ENCODE data around the gene DYNC1I1. TPM values are rescaled to one million over a fixed set of nuclear protein-coding genes. Genes with fewer than 3 reads are reported as not detected.

DYNC1I1 gene
- polyA plus RNA-seq, 1 experiment = 0.11 TPM

- Histone ChIP-seq H3K27me3 (ENCODE audit: control insufficient read depth, insufficient read depth, low read length) (peaks cover 4% of the 10 kb centered on the region; the same call in 1 of the 2 replicates), H3K4me3 (ENCODE audit: low read depth, low read length) (no peak overlapping the region), H3K36me3 (ENCODE audit: control insufficient read depth, insufficient read depth, low read length) (no peaks in the 10 kb centered on the region)
- POLR2A ChIA-PET = no interaction called here
- DNase-seq (ENCODE audit: low read depth) = no peak
- CTCF ChIA-PET = no interaction called here
- no peak for TF ChIP-seq CTCF (IDR thresholded peaks at IDR 0.05; ENCODE audit: insufficient read depth, low read depth, low read length)
These were observed 4.3 kb downstream of the DYNC1I1 start for GRCh38 chr7:95776561-95777185.

GRCh38 chr7:95777269-95777668 is 4.9 kb downstream of the DYNC1I1 start:
- ChIA-PET CTCF (no interaction called here), POLR2A (no interaction called here)
- TF ChIP-seq CTCF (IDR thresholded peaks at IDR 0.05; ENCODE audit: insufficient read depth, low read depth, low read length) = no peak
- Histone ChIP-seq H3K27me3 (ENCODE audit: control insufficient read depth, insufficient read depth, low read length) (peaks cover 4% of the 10 kb centered on the region; the same call in 1 of the 2 replicates), H3K4me3 (ENCODE audit: low read depth, low read length) (no peak overlapping the region), H3K36me3 (ENCODE audit: control insufficient read depth, insufficient read depth, low read length) (no peaks in the 10 kb centered on the region)
- DNase-seq (ENCODE audit: low read depth) = no peak

GRCh38 chr7:95780665-95781064 is 8.3 kb downstream of the DYNC1I1 start:
- POLR2A ChIA-PET = no interaction called here
- H3K4me3 ChIP-seq (ENCODE audit: low read depth, low read length) = no peak overlapping the region
- CTCF ChIA-PET = interaction anchor here (0.6 kb wide), 1 partner anchor 255 kb away, joined by 5 read pairs; no protein-coding TSS in a partner anchor
- TF ChIP-seq CTCF (IDR thresholded peaks at IDR 0.05; ENCODE audit: insufficient read depth, low read depth, low read length) = no peak
- H3K27me3 ChIP-seq (ENCODE audit: control insufficient read depth, insufficient read depth, low read length) = no peaks in the 10 kb centered on the region
- no peak for DNase-seq (ENCODE audit: low read depth)
- H3K36me3 ChIP-seq (ENCODE audit: control insufficient read depth, insufficient read depth, low read length) = no peaks in the 10 kb centered on the region

- ChIA-PET POLR2A (no interaction called here), CTCF (no interaction called here)
- Histone ChIP-seq H3K4me3 (ENCODE audit: low read depth, low read length) (no peak overlapping the region), H3K36me3 (ENCODE audit: control insufficient read depth, insufficient read depth, low read length) (no peaks in the 10 kb centered on the region), H3K27me3 (ENCODE audit: control insufficient read depth, insufficient read depth, low read length) (no peaks in the 10 kb centered on the region)
- TF ChIP-seq CTCF (IDR thresholded peaks at IDR 0.05; ENCODE audit: insufficient read depth, low read depth, low read length) = no peak
- no peak for DNase-seq (ENCODE audit: low read depth)
These were observed 9.7 kb downstream of the DYNC1I1 start for GRCh38 chr7:95781961-95782586.

- no peak for TF ChIP-seq CTCF (IDR thresholded peaks at IDR 0.05; ENCODE audit: insufficient read depth, low read depth, low read length)
- ChIA-PET POLR2A (no interaction called here), CTCF (interaction anchor here (1.6 kb wide), 1 partner anchor 10 kb away, joined by 5 read pairs; no protein-coding TSS in a partner anchor)
- no peak overlapping the region for H3K4me3 ChIP-seq (ENCODE audit: low read depth, low read length)
- no peaks in the 10 kb centered on the region for H3K36me3 ChIP-seq (ENCODE audit: control insufficient read depth, insufficient read depth, low read length)
- H3K27me3 ChIP-seq (ENCODE audit: control insufficient read depth, insufficient read depth, low read length) = no peaks in the 10 kb centered on the region
- no peak for DNase-seq (ENCODE audit: low read depth)
These were observed 12.4 kb downstream of the DYNC1I1 start for GRCh38 chr7:95784796-95785195.
